Measurements from ENCODE around the gene BCL2L13.

DNA sequence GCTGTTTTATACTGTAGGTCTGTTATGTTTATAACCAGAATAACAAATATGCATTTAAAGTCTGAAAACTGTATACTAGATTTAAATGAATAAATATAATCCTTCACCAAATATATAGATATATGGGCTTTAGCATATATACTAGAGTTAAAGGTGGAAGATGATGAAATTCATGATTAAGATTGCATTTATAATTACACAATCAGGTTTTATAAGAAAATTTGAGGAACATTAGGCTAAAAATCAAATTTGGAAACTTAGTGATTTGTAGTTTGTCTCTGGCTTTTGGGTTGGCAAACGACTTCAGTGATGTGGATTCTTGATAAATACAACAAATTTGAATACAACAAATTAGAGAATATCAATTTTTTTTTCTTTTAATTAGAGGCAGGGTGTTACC lies 10.0 kb downstream of the BCL2L13 start:
- TF ChIP-seq YY1 (IDR thresholded peaks at IDR 0.05; ENCODE audit: insufficient read depth, insufficient read length): no peak
- no peak for TF ChIP-seq SUZ12 (IDR thresholded peaks at IDR 0.05; ENCODE audit: extremely low read depth, insufficient read depth, insufficient read length)
